HepG2 (cell line): Measurements from ENCODE around the gene GAREM1. TPM values are rescaled to one million over a fixed set of nuclear protein-coding genes. Genes with fewer than 3 reads are reported as not detected.

Experiments
- ATAC-seq: fragments of 200-7000 bp; cut with Tn5 transposase; 3 replicates; pipeline ENCODE4 v1.9.1; 2020; ENCODE audit warnings: mild to moderate bottlenecking, moderate library complexity
- BruUV-seq: library from RNA; stranded (reverse); fragments of 400-500 nt; replicated peaks from 2 replicates; lab custom pipeline; 2021; lab: Mats Ljungman, UMichigan
- CTCF ChIA-PET: fragments of 300-600 bp; formaldehyde crosslinking; extraction: SDS; loops from one replicate; lab custom pipeline; 2021; ENCODE audit warnings: low total read pairs, inconsistent platforms, low intra/inter-chr PET ratio; lab: Yijun Ruan, JAX
- POLR2A ChIA-PET: fragments of 350-600 bp; sonication (Branson Sonifier 250); formaldehyde crosslinking; loops from one replicate; lab custom pipeline; 2020; ENCODE audit warnings: antibody characterized with exemption, inconsistent platforms; lab: Yijun Ruan, JAX
- DNase-seq: peaks from one replicate; pipeline ENCODE4 v3.0.0-alpha.2; 2015; ENCODE audit warnings: low spot score
- FAIRE-seq: peaks from 3 replicates; lab custom pipeline; 2011; peaks lifted over from hg19 to GRCh38; lab: Jason Lieb, UNC
- H2AFZ ChIP-seq: one replicate; pipeline ENCODE4 v1.6.1; 2011; ENCODE audit warnings: low read length, inconsistent platforms
- H3K27ac ChIP-seq: fragments of 300-600 bp; 3 replicates; pipeline ENCODE4 v1.8.0; 2011; ENCODE audit warnings: mixed run types, mild to moderate bottlenecking, mixed read lengths, low read length, inconsistent platforms; ENCODE audit not compliant: insufficient read depth; ENCODE audit errors: extremely low read length
- H3K27me3 ChIP-seq, 2 experiments: fragments of 200-600 bp in 1 of 2; 2 replicates in 1 of 2; 3 replicates in 1 of 2; pipeline versions ENCODE4 v1.6.0 to v1.8.0; 2011; ENCODE audit warnings: low read length in 2 of 2, mild to moderate bottlenecking in 2 of 2, moderate library complexity in 2 of 2, inconsistent platforms in 1 of 2; ENCODE audit not compliant: insufficient read depth in 2 of 2, control insufficient read depth in 1 of 2
- H3K36me3 ChIP-seq, 2 experiments: fragments of 200-600 bp in 1 of 2; replicated peaks in 1 of 2; 2 replicates in 1 of 2; 3 replicates in 1 of 2; pipeline versions ENCODE4 v1.5.1 to v1.8.0; 2011; ENCODE audit warnings: low read length in 2 of 2, inconsistent platforms in 1 of 2; ENCODE audit not compliant: insufficient read depth in 2 of 2, control insufficient read depth in 1 of 2
- H3K4me1 ChIP-seq: 2 replicates; pipeline ENCODE4 v1.5.1; 2012; ENCODE audit warnings: low read length, inconsistent platforms; ENCODE audit not compliant: insufficient read depth
- H3K4me2 ChIP-seq: 2 replicates; pipeline ENCODE4 v1.6.0; 2011; ENCODE audit warnings: low read depth, low read length, inconsistent platforms
- H3K4me3 ChIP-seq, 3 experiments: fragments of 200-600 bp in 1 of 3; sonication (generic), shearing (Covaris generic) in 1 of 3; replicated peaks in 1 of 3; 2 replicates each; pipeline ENCODE4 v1.5.1; 2011 to 2016; ENCODE audit warnings: low read length in 3 of 3, inconsistent platforms in 2 of 3, low read depth in 2 of 3, mild to moderate bottlenecking in 2 of 3, control low read depth in 1 of 3, mixed read lengths in 1 of 3; ENCODE audit not compliant: insufficient read depth in 1 of 3
- H3K79me2 ChIP-seq: one replicate; pipeline ENCODE4 v1.6.1; 2011; ENCODE audit warnings: low read length, inconsistent platforms; ENCODE audit not compliant: insufficient read depth
- H3K9ac ChIP-seq: 2 replicates; pipeline ENCODE4 v1.6.0; 2011; ENCODE audit warnings: mild to moderate bottlenecking, low read depth, low read length, inconsistent platforms; ENCODE audit not compliant: insufficient read depth
- H3K9me3 ChIP-seq: 2 replicates; pipeline ENCODE4 v1.5.1; 2012; ENCODE audit warnings: mild to moderate bottlenecking, low read length
- H4K20me1 ChIP-seq: 2 replicates; pipeline ENCODE4 v1.6.0; 2011; ENCODE audit warnings: inconsistent platforms, mild to moderate bottlenecking, low read length, moderate library complexity; ENCODE audit not compliant: insufficient read depth
- DMAP1 ChIP-seq: IDR thresholded peaks from 2 replicates; pipeline ENCODE4 v1.6.1; 2016
- SSRP1 ChIP-seq: IDR thresholded peaks from 2 replicates; pipeline ENCODE4 v1.6.1; 2016; ENCODE audit warnings: control low read depth
- STAG1 ChIP-seq: sonication (generic); formaldehyde crosslinking; IDR thresholded peaks from 2 replicates; pipeline ENCODE4 v1.4.0; 2020; ENCODE audit warnings: missing genetic modification reagents
- ZMYM2 ChIP-seq: sonication (generic); formaldehyde crosslinking; IDR thresholded peaks from 2 replicates; pipeline ENCODE4 v1.8.0; 2022; ENCODE audit warnings: mild to moderate bottlenecking, missing genetic modification reagents
- ZNF260 ChIP-seq: sonication (generic); formaldehyde crosslinking; IDR thresholded peaks from 2 replicates; pipeline ENCODE4 v1.4.0; 2020; ENCODE audit warnings: missing genetic modification reagents, low read depth, mild to moderate bottlenecking, borderline replicate concordance
- WGBS: methylation state at CpG from one replicate; pipeline ENCODE4 v1.1.6; 2017; ENCODE audit warnings: low lambda C conversion rate; 5-methylcytosine and 5-hydroxymethylcytosine counted together
- in situ Hi-C: cut with HindIII; loops from 2 replicates; pipeline ENCODE4 v1.10.0; 2017; ENCODE audit warnings: low pct_unique_long_range_greater_than_20kb; ENCODE audit not compliant: extremely low pct_ligation_motif_present
- intact Hi-C: fragments of 100-400 bp; cut with micrococcal nuclease; formaldehyde crosslinking; loops from one replicate; pipeline ENCODE4 v1.10.0; 2022; ENCODE audit not compliant: unreplicated experiment
- polyA plus RNA-seq, 8 experiments: library from polyadenylated mRNA; depleted of rRNA in 3 of 8; stranded (reverse) in 7 of 8; unstranded in 1 of 8; fragments of >200 nt; fragmentation: Illumina TruSeq in 4 of 8; extraction: Trizol in 4 of 8; gene quantifications; 2 replicates each; pipeline versions ENCODE4 v1.2.1 to v1.2.3, GENCODE V29; 2011 to 2016; ENCODE audit warnings: low read depth in 4 of 8, missing spikeins in 1 of 8, mixed read lengths in 1 of 8; ENCODE audit not compliant: insufficient read depth in 1 of 8
- total RNA-seq, 5 experiments: library from RNA; depleted of rRNA; stranded (reverse); fragments of >200 nt; fragmentation: Illumina TruSeq; extraction: Trizol; gene quantifications; 2 replicates each; pipeline ENCODE4 v1.2.3, GENCODE V29; 2016; ENCODE audit warnings: low read depth in 1 of 5
- TF ChIP-seq, protein P1 (sequence below): sonication (generic); formaldehyde crosslinking; conservative IDR thresholded peaks from 2 replicates; pipeline ENCODE4 v1.4.0; 2020; ENCODE audit warnings: missing genetic modification reagents
- TF ChIP-seq, protein P2 (sequence below): sonication (generic); formaldehyde crosslinking; IDR thresholded peaks from 2 replicates; pipeline ENCODE4 v1.5.0; 2020; ENCODE audit warnings: mild to moderate bottlenecking, missing genetic modification reagents, moderate library complexity

The GAREM1 gene
- total and polyA plus RNA-seq, 2 of the 13 experiments (the other 11 are each of a cell fraction or from before 2014, with no cell fraction given), result 2.5 to 2.9 TPM

DNA sequence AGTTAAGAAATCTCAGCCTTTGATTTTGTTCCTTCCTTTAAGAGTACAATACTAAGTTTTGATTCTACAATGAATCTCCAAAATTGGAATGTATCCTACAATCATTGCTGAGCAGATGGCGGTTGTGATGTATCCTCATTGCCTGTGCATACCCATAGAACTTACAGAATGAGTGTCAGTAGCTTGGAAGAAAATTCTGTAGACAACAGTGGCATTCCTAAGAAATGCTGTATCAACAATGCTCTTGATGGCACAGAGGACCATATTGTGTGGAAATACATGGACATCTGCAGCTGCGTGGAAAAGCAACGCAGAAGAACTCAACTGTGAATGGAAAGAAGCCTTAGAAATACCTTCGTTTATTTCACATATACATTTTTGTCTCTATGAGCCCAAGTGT lies 30.2 kb downstream of the GAREM1 start (continued):
- TF ChIP-seq, protein P1, sequence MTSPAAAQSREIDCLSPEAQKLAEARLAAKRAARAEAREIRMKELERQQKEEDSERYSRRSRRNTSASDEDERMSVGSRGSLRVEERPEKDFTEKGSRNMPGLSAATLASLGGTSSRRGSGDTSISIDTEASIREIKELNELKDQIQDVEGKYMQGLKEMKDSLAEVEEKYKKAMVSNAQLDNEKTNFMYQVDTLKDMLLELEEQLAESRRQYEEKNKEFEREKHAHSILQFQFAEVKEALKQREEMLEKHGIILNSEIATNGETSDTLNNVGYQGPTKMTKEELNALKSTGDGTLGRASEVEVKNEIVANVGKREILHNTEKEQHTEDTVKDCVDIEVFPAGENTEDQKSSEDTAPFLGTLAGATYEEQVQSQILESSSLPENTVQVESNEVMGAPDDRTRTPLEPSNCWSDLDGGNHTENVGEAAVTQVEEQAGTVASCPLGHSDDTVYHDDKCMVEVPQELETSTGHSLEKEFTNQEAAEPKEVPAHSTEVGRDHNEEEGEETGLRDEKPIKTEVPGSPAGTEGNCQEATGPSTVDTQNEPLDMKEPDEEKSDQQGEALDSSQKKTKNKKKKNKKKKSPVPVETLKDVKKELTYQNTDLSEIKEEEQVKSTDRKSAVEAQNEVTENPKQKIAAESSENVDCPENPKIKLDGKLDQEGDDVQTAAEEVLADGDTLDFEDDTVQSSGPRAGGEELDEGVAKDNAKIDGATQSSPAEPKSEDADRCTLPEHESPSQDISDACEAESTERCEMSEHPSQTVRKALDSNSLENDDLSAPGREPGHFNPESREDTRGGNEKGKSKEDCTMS, result no peak
- TF ChIP-seq DMAP1 (CRISPR knock-in tag) (no peak), SSRP1 (CRISPR knock-in tag) (no peak), ZNF260 (no peak)
- TF ChIP-seq, all 625 proteins: peak for 0

- Histone ChIP-seq H3K4me2 (no peak overlapping the region), H4K20me1 (0 out of 2 replicates have a peak, but pooled peaks cover 2% of the 10 kb centered on the region), H3K27ac (no peak overlapping the region), H2AFZ (no peak overlapping the region), H3K36me3 (no peaks in the 10 kb centered on the region), H3K9me3 (no peaks in the 10 kb centered on the region), H3K4me3 (no peak overlapping the region), H3K79me2 (no peaks in the 10 kb centered on the region), H3K9ac (no peak overlapping the region), H3K4me1 (peaks cover 14% of the 10 kb centered on the region), H3K27me3 (no peaks in the 10 kb centered on the region)
- CTCF ChIA-PET, result interaction anchor here (1.1 to 1.4 kb wide), 2 partner anchors 109 to 151 kb away, joined by 3 to 5 read pairs; no protein-coding TSS in a partner anchor
- peak; percentile 75 for ATAC-seq
- WGBS, result 80% methylated on average over 1 of the region's 1 CpG
- FAIRE-seq, result peak; percentile 34
- DNase-seq, result no peak
- in situ Hi-C loops, result no loop called here
- intact Hi-C loops, result no loop called here
- POLR2A ChIA-PET, result no interaction called here
- no TSS peak for BruUV-seq
- TF ChIP-seq STAG1 (CRISPR knock-in tag) (peak; percentile 44), ZMYM2 (CRISPR knock-in tag) (no peak)
- TF ChIP-seq, protein P2, sequence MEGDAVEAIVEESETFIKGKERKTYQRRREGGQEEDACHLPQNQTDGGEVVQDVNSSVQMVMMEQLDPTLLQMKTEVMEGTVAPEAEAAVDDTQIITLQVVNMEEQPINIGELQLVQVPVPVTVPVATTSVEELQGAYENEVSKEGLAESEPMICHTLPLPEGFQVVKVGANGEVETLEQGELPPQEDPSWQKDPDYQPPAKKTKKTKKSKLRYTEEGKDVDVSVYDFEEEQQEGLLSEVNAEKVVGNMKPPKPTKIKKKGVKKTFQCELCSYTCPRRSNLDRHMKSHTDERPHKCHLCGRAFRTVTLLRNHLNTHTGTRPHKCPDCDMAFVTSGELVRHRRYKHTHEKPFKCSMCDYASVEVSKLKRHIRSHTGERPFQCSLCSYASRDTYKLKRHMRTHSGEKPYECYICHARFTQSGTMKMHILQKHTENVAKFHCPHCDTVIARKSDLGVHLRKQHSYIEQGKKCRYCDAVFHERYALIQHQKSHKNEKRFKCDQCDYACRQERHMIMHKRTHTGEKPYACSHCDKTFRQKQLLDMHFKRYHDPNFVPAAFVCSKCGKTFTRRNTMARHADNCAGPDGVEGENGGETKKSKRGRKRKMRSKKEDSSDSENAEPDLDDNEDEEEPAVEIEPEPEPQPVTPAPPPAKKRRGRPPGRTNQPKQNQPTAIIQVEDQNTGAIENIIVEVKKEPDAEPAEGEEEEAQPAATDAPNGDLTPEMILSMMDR, result peak; percentile 35
Observed at GRCh38 chr18:32439802-32440201, 30.9 kb downstream of the GAREM1 start.
